ENCODE results near the gene CSHL1.
"Not testable (repeated sequence)": the region's sequence is repeated elsewhere in the genome, so short reads cannot be mapped to it uniquely, and the experiment has no call there.

The CSHL1 gene

DNA sequence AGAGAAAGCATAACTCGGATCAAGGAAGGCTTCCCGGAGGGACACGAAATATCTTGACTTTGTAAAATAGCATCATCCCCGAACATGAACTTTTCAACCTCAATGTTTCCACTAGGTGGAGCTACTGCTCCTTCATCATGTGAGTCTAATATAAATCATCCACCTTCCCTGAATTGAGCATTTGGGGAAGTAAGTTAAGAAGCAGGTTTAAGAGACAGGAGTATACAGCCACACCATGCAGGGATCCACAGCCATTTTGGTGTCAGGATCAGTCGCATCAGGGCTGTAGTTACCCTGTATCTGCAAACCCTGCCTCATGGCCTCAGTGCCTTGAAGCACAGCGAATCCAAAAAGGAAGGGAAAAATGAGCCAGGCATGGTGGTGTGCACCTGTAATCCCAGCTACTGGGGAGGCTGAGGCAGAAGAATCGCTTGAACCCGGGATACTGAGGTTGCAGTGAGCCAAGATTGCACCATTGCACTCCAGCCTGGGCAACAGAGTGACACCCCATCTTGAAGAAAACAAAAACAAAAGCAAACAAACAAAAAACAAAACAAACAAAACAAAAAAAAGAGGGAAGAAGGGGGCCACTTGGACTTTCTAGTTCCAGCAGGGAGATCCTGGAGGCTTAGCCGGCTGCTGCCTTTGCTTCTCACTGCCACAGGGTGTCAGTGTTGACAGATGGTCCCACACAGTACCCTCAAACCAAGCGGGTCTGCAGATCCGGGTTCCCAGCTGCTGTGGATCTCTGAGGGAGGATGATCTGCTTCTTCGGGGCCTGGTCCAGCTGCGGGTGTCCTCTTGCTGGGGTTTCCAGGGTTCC lies 21.8 kb downstream of the CSHL1 start:
- not testable (repeated sequence) for DNase-seq (ENCODE audit: low read depth)

- DNase-seq (ENCODE audit: low read depth), result not testable (repeated sequence)
These were observed 25.9 kb downstream of the CSHL1 start for GRCh38 chr17:63885119-63885518.

DNA sequence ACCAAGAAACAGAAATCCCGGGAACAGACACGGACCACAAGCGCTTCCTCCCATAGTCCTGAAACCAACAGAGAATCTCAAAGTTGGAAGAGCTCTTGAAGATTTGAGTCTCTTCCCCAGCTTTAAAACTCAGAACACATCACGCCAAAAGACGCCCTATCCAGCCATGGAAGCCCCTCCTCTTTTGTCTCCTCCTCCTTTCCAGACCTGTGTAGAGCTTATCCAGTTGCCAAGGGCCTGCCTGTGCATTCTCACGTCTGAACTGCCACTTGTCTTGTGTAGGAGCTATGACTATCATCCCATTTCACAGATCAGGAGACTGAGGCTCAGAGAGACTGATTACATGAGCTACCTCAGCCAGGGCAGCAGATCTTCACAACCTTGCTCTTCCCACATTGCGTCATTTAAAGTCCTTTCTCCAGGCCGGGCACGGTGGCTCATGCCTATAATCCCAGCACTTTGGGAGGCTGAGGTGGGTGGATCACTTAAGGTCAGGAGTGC lies 28.4 kb downstream of the CSHL1 start:
- DNase-seq (ENCODE audit: low read depth), result not testable (repeated sequence)

DNA sequence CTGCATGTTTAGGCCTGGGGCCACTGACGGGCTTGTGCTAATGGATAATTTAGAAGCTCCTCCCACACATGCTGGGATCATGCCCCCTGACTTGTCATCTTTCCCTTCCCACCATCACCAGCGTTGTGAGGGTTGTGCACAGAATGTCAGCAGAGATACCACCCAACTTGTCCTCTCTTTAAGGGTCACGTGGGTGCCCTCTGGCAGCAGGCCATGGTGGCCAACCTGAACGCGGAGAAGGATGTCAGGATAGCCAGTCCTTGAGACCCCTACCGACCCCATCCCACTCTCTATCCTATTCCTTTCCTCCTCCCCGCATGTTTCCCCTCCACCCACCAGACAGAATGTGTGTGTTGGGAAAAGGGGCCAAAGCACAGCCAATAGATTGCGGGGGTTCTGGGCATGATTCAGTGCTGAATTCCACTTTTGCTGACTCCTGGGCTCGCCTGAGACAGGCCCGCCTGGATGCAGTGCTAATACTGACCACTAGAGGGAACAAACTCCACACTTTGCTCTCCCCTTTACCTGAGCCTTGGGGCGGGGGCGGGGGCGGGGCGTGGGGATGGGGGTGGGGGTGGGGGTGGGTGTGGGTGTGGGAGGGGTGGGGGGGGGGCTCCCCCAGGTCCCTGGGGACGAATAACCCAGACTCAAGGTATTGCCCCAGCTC lies 29.0 kb downstream of the CSHL1 start, which contains the start of gene GH2:
GH2 (minus strand) TSS at position 10 of the 667 bp plus-strand sequence. CDS start 143 bp downstream, outside the sequence.
- DNase-seq (ENCODE audit: low read depth), result peak; percentile 38

DNA sequence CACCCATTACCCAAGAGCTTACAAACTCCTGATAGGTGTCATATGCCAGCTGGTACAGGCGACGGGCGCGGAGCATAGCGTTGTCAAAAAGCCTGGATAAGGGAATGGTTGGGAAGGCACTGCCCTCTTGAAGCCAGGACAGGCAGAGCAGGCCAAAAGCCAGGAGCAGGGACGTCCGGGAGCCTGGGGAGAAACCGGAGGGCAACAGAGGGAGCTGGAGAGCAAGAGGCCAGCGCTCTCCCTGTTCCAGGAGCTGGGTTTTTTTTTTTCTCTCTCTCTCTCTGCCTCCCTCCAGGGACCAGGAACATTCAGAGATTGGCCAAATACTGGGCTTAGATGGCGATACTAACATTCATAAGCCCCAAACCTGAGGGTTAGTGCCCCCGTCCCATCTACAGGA lies 29.7 kb downstream of the CSHL1 start:
- DNase-seq (ENCODE audit: low read depth), result not testable (repeated sequence)

- no peak for DNase-seq (ENCODE audit: low read depth)
These were observed 30.4 kb downstream of the CSHL1 start for GRCh38 chr17:63880706-63881105.

GRCh38 chr17:63878413-63878812 lies 32.6 kb downstream of the CSHL1 start:
- DNase-seq (ENCODE audit: low read depth), result not testable (repeated sequence)

DNA sequence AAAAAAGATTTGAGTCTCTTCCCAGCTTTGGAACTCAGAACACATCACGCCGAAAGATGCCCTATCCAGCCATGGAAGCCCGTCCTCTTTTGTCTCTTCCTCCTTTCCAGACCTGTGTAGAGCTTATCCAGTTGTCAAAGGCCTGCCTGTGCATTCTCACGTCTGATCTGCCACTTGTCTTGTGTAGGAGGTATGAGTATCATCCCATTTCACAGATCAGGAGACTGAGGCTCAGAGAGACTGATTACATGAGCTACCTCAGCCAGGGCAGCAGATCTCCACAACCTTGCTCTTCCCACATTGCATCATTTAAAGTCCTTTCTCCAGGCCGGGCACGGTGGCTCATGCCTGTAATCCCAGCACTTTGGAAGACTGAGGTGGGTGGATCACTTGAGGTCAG lies 36.4 kb downstream of the CSHL1 start:
- DNase-seq (ENCODE audit: low read depth), result not testable (repeated sequence)

- not testable (repeated sequence) for DNase-seq (ENCODE audit: low read depth)
These were observed 36.9 kb downstream of the CSHL1 start for GRCh38 chr17:63874061-63874626.

DNA sequence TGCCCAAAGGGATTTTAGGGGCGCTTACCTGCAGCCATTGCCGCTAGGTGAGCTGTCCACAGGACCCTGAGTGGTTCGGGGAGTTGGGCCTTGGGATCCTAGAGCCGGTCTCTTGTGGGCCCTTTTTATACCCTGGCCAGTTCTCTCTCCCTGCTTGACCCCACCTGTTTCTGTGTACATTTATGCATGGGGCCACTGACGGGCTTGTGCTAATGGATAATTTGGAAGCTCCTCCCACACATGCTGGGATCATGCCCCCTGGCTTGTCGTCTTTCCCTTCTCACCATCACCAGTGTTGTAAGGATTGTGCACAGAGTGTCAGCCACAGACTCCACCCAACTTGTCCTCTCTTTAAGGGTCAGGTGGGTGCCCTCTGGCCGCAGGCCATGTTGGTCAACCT lies 37.5 kb downstream of the CSHL1 start, which contains the start of gene CSH2:
CSH2 (minus strand) TSS at position 101 of the 400 bp plus-strand sequence; CDS start at position 38, 63 bp downstream.
- DNase-seq (ENCODE audit: low read depth), result not testable (repeated sequence)

- not testable (repeated sequence) for DNase-seq (ENCODE audit: low read depth)
These were observed 39.3 kb downstream of the CSHL1 start for GRCh38 chr17:63871646-63872365.

- not testable (repeated sequence) for DNase-seq (ENCODE audit: low read depth)
These were observed 40.8 kb downstream of the CSHL1 start for GRCh38 chr17:63870292-63870665.

DNA sequence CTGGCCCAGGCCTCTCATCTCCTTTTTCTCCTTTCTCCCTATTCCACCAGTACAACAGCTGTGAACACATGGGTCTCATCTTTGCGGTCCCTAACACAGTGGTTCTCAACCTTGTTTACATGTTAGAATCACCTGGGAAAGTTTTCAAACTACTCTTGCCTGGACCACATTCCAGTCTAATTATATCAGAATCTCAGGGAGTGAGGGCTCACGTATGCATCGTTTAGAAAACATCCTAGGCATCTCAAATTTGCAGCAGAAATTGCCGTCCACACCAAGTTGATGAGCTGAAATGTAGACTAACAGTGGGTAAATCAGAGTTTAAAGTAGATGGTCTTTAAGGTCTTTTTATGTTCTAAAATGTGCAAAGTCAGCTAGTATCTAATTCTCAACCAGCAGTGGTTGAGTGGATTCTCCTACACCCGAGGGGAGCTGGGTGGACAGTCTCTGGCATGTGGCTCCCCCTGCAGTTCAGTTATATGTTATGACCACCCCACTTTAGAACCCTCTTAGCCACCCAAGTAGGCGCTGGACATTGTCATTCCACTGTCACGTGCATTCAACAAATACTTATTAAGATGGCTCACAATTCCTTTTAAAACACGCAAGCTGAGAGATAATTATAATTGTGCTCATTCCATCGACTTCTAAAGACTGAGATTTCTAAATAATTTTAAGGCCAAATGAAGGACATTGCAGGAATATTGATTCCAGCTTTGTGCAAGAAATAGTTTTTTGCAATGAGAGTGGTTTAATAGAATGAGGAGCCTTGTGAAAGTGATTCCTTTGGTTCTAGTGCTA lies 41.4 kb downstream of the CSHL1 start:
- DNase-seq (ENCODE audit: low read depth), result not testable (repeated sequence)

DNA sequence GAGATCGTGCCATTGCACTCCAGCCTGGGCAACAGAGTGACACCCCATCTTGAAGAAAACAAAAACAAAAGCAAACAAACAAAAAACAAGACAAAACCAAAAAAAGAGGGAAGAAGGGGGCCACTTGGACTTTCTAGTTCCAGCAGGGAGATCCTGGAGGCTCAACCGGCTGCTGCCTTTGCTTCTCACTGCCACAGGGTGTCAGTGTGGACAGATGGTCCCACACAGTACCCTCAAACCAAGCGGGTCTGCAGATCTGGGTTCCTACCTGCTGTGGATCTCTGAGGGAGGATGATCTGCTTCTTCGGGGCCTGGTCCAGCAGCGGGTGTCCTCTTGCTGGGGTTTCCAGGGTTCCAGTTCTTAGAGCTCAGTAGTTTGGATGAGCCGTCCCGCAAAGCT lies 44.4 kb downstream of the CSHL1 start:
- DNase-seq (ENCODE audit: low read depth), result not testable (repeated sequence)
